GM12864 (cell line): Measurements from ENCODE around the gene SIGLEC10.
A peak's percentile ranks its signal among the peaks of the same experiment; 100 is the strongest.

ENCODE experiments used
- DNase-seq: peaks from one replicate; pipeline ENCODE4 v3.0.0-alpha.2; 2011; ENCODE audit warnings: low read depth
- H3K4me3 ChIP-seq: 2 replicates; pipeline ENCODE4 v1.5.1; 2011; ENCODE audit warnings: mild to moderate bottlenecking, low read depth, low read length, control low read depth
- CTCF ChIP-seq: IDR thresholded peaks from 2 replicates; pipeline ENCODE4 v1.5.1; 2011; ENCODE audit warnings: low read depth, mild to moderate bottlenecking, moderate library complexity, low read length, control low read depth, inconsistent platforms; ENCODE audit errors: missing control alignments

The SIGLEC10 gene

GRCh38 chr19:51367565-51368365 is 49.7 kb downstream of the SIGLEC10 start:
- no peak for TF ChIP-seq CTCF
- DNase-seq = peak; percentile 93
- peak overlapping the region; percentile 73 for H3K4me3 ChIP-seq

- peak overlapping the region; percentile 73 for H3K4me3 ChIP-seq
- no peak for DNase-seq
- no peak for TF ChIP-seq CTCF
Observed at GRCh38 chr19:51367255-51367564, 50.2 kb downstream of the SIGLEC10 start.

- TF ChIP-seq CTCF = no peak
- DNase-seq = peak; percentile 92
- peak overlapping the region; percentile 73 for H3K4me3 ChIP-seq
Observed at GRCh38 chr19:51366389-51367254, 50.8 kb downstream of the SIGLEC10 start.

GRCh38 chr19:51365965-51366388 is 51.5 kb downstream of the SIGLEC10 start, which contains the start of gene ETFB:
Gene ETFB, minus strand, starts transcription at chr19:51366388. Its CDS starts 62 bp downstream, at chr19:51366326.
- H3K4me3 ChIP-seq = peak within 1 kb of the TSS; percentile 73
- no peak for TF ChIP-seq CTCF
- DNase-seq = no peak

GRCh38 chr19:51365211-51365964 is 52.1 kb downstream of the SIGLEC10 start:
- TF ChIP-seq CTCF = no peak
- H3K4me3 ChIP-seq = peak overlapping the region; percentile 73
- no peak for DNase-seq

GRCh38 chr19:51364200-51365106 is 53.0 kb downstream of the SIGLEC10 start:
- H3K4me3 ChIP-seq = no peak overlapping the region
- no peak for DNase-seq
- no peak for TF ChIP-seq CTCF
